Upper lobe of right lung (tissue), 1 donor: Measurements from ENCODE around the gene CPD. TPM values are rescaled to one million over a fixed set of nuclear protein-coding genes. Genes with fewer than 3 reads are reported as not detected.

Experiments
- ATAC-seq: fragments of 200-7000 bp; cut with Tn5 transposase; one replicate; pipeline ENCODE4 v1.9.1; 2020; ENCODE audit warnings: mild to moderate bottlenecking, moderate library complexity
- DNase-seq: peaks from one replicate; pipeline ENCODE4 v3.0.0-alpha.2; 2020
- H3K27ac ChIP-seq: fragments of 200-600 bp; one replicate; pipeline ENCODE4 v1.8.0; 2022
- H3K27me3 ChIP-seq: fragments of 200-600 bp; one replicate; pipeline ENCODE4 v1.8.0; 2022; ENCODE audit warnings: mild to moderate bottlenecking
- H3K36me3 ChIP-seq: fragments of 200-600 bp; one replicate; pipeline ENCODE4 v1.8.0; 2022
- H3K4me1 ChIP-seq: fragments of 200-600 bp; one replicate; pipeline ENCODE4 v1.8.0; 2022
- H3K4me3 ChIP-seq: fragments of 200-600 bp; one replicate; pipeline ENCODE4 v1.8.0; 2022; ENCODE audit warnings: mild to moderate bottlenecking
- H3K9me3 ChIP-seq: fragments of 200-600 bp; one replicate; pipeline ENCODE4 v1.8.0; 2022
- intact Hi-C: fragments of 100-400 bp; cut with DNase I; formaldehyde crosslinking; loops from one replicate; pipeline ENCODE4 v1.11.0; 2022
- total RNA-seq: library from RNA; stranded (reverse); fragmentation: NEBNext Ultra II Directional; extraction: Animal tissue kit (Norgen Biotek cat#: 25700); gene quantifications from one replicate; pipeline ENCODE4 v1.2.1, GENCODE V29; 2021
- TF ChIP-seq, protein P1 (sequence below): fragments of 200-600 bp; IDR thresholded peaks from one replicate; pipeline ENCODE4 v1.8.0; 2022; ENCODE audit warnings: antibody characterized with exemption
- donor health status: DM: no; HTN: yes; CAD: no; lungs with severe emphysema.

CPD gene
- total RNA-seq, 1 donor from 2014 or later, result 75.3 TPM

DNA sequence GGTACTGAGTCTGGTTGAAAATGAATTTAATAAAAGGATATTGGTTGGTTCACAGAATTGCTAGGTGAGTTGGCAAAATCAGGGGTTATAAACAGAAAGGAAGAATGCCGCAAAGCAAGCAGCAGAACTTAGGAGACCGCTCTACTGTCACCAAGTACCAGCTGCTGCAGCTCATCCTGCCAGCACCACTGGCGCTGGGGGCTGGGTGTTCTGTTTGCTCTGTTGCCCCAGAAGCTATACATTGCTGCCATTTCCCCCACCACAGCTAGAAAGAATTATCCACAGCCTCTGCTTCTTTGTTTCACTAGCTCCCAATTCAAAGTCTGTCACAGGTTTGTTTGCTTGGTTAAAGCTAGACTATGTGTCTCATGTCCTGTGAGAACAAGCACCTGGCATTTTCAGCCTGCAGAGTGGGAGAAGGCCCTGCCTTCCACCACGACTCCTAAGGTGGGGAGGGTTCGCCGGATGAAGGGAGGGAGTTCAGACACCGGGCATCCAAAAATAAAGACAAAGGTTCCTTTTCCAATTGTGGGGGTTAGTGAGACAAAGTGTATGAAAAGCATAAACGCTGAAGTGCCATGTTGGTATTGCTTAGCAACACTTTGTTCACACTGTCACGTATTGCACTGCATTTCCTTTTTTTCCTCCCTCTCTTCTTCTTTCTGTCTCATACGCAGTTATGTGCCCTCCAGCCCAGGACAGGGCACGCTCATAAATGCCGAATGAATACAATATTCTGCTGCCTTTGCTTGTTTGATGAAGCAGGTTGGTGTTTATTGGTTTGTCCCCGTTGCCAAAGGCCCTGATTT lies 9.6 kb upstream of the CPD start:
- Histone ChIP-seq H3K4me3 (no peak overlapping the region), H3K4me1 (no peaks in the 10 kb centered on the region), H3K9me3 (no peaks in the 10 kb centered on the region), H3K27me3 (no peaks in the 10 kb centered on the region), H3K27ac (no peak overlapping the region), H3K36me3 (no peaks in the 10 kb centered on the region)
- TF ChIP-seq, protein P1, sequence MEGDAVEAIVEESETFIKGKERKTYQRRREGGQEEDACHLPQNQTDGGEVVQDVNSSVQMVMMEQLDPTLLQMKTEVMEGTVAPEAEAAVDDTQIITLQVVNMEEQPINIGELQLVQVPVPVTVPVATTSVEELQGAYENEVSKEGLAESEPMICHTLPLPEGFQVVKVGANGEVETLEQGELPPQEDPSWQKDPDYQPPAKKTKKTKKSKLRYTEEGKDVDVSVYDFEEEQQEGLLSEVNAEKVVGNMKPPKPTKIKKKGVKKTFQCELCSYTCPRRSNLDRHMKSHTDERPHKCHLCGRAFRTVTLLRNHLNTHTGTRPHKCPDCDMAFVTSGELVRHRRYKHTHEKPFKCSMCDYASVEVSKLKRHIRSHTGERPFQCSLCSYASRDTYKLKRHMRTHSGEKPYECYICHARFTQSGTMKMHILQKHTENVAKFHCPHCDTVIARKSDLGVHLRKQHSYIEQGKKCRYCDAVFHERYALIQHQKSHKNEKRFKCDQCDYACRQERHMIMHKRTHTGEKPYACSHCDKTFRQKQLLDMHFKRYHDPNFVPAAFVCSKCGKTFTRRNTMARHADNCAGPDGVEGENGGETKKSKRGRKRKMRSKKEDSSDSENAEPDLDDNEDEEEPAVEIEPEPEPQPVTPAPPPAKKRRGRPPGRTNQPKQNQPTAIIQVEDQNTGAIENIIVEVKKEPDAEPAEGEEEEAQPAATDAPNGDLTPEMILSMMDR, result no peak
- no peak for DNase-seq
- intact Hi-C loops, result no loop called here
- ATAC-seq, result peak; percentile 61

GRCh38 chr17:30369995-30370394 lies 8.7 kb upstream of the CPD start:
- Histone ChIP-seq H3K27me3 (no peaks in the 10 kb centered on the region), H3K4me3 (no peak overlapping the region), H3K4me1 (no peaks in the 10 kb centered on the region), H3K9me3 (no peaks in the 10 kb centered on the region), H3K27ac (no peak overlapping the region), H3K36me3 (no peaks in the 10 kb centered on the region)
- no peak for ATAC-seq
- no peak for DNase-seq
- TF ChIP-seq, protein P1, result no peak
- intact Hi-C loops, result no loop called here

- TF ChIP-seq, protein P1, result no peak
- Histone ChIP-seq H3K9me3 (no peaks in the 10 kb centered on the region), H3K4me3 (no peak overlapping the region), H3K27me3 (no peaks in the 10 kb centered on the region), H3K36me3 (no peaks in the 10 kb centered on the region), H3K27ac (no peak overlapping the region), H3K4me1 (peaks cover 10% of the 10 kb centered on the region)
- ATAC-seq, result no peak
- intact Hi-C loops, result no loop called here
- no peak for DNase-seq
These were observed 6.0 kb upstream of the CPD start for GRCh38 chr17:30372755-30373154.

DNA sequence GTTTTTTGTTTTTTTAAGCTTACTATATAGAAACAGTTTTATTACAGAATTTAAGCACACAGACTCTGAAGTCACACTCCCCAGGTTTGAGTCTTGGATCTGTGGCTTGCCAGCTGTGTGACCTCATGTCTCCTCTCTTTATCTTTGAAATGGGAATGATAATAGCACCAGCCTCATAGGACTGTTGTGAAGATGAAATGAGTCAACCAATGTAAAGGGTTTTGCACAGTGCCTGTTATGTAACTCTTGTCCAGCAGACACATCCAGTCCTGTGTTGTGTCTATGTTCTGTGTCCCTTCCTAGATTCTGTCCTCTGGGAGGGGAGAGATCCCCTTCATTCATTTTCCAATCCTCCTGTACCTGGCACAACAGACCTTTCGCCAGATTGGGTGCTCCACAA lies 3.1 kb upstream of the CPD start:
- Histone ChIP-seq H3K27me3 (no peaks in the 10 kb centered on the region), H3K27ac (peak overlapping the region; percentile 55), H3K4me3 (no peak overlapping the region), H3K9me3 (no peaks in the 10 kb centered on the region), H3K4me1 (peaks cover 24% of the 10 kb centered on the region), H3K36me3 (no peaks in the 10 kb centered on the region)
- no peak for DNase-seq
- ATAC-seq, result no peak
- TF ChIP-seq, protein P1, result no peak
- intact Hi-C loops, result no loop called here

- TF ChIP-seq, protein P1, result no peak
- Histone ChIP-seq H3K27ac (peak overlapping the region; percentile 55), H3K4me3 (no peak overlapping the region), H3K36me3 (no peaks in the 10 kb centered on the region), H3K27me3 (no peaks in the 10 kb centered on the region), H3K4me1 (peaks cover 34% of the 10 kb centered on the region), H3K9me3 (no peaks in the 10 kb centered on the region)
- DNase-seq (peak; percentile 70), ATAC-seq (peak; percentile 26)
- intact Hi-C loops, result no loop called here
These were observed 1.9 kb upstream of the CPD start for GRCh38 chr17:30376621-30377452.
